IPS-NIHi7 (cell line): ENCODE data around the gene PDE9A.

Experiments
- DNase-seq: peaks from one replicate; pipeline ENCODE4 v3.0.0; 2012; ENCODE audit warnings: mixed read lengths; ENCODE audit errors: extremely low spot score

The PDE9A gene

DNA sequence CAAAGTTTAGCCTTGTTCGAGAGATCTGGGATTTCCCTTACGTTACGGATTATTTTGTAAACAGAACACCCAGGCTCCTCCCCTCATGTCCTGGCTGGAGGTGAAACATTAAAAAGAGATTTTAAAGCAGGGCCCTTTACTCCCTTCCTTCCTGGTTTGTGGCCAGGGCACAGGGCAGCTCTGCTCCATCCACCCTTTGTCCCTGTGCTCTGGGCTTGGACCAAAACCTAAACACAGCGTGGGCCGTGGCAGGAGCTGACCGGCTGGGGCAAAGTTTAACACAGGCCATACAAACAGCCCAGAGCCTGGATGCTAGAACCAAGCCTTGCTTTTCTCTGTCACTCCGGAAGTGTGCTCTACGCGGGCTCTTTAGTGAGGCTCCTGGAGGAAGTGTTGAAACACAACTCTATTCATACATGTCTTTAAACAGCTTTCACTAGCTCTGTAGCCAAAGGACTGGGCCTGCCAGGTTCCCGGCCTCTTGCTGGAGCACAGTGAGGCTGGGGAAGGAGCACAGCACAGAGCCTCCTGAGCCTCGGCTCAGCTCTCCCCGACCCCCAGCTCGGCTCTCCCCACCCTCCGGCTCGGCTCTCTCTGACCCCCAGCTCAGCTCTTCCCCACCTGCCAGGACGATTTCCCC lies 84.7 kb downstream of the PDE9A start:
- DNase-seq: no peak

DNA sequence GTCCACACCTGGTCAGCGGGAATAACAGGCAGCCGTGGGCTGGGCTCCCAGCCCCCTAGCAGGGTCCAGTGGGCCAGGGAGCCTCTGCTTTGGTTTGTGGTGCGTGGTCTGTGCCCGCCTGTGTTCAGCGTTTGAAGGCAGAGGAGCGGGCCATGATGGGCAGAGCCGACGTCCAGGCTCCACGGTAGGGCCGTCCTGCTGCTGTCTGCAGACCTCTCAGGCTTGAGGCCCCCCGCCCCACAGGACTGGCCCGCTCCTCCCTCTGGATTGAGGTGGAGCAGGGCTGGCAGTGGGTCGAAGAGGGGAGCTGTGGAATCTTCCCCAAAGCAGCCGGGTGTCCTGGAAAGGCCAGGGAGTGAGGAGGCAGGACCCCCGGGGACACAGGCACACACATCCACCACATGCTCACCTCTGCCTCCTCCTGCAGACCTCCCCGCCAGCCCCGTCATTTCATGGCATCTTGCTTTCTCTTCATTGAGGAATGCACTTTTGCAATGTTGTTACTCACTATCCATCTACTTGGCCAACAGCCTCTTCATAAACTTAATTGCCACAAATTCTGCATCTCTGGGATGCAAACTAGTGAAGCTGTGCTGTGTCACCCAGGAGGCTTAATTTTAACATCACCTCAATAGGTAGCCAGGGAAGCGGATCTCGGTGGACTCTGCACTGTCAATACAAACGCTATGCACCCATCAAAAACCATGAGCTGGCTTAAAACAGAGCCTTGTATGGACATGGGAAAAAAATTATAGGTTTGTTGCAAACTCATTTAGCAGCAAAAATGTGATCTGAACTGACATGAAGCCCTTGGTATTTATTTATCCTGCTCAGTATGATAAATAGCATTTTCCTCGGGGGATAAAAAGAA lies 85.9 kb downstream of the PDE9A start:
- no peak for DNase-seq

DNA sequence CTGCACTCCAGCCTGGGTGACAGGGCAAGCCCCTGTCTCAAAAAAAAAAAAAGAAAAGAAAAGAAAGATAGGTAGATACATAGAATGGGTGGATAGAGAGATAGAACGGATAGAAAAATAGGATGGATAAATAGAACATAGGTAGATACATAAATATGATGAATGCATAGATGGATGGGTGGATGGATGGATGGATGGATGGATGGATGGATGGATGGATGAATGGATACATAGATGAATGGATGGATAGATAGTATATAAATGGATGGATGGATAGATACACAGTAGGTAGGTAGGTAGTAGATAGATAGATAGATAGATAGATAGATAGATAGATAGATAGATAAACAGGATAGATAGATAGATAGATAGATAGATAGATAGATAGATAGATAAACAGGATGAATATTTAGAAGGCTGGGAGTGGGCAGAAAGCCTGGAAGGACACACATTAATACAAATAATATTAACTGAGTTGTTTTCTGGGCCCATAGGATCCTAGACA lies 87.0 kb downstream of the PDE9A start:
- DNase-seq: no peak

DNA sequence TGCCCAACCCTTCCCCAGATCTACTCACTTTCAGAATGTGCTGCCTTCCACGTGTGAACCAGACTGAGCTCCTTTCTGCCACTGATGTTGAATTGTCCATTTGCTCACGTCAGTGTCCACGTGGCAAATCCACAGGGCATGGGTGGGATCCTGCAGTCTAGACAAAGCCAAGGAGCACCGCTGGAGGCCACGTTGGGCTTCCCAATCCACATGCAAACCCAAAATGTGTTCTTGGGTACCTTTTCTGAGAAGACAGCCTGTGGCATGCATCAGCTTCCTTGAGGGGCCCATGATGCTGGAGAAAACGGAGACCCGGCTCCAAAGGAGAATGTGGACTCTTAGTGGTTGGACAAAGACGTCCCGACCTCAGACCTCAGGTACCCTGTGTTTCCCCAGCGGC lies 87.6 kb downstream of the PDE9A start:
- DNase-seq: no peak

DNA sequence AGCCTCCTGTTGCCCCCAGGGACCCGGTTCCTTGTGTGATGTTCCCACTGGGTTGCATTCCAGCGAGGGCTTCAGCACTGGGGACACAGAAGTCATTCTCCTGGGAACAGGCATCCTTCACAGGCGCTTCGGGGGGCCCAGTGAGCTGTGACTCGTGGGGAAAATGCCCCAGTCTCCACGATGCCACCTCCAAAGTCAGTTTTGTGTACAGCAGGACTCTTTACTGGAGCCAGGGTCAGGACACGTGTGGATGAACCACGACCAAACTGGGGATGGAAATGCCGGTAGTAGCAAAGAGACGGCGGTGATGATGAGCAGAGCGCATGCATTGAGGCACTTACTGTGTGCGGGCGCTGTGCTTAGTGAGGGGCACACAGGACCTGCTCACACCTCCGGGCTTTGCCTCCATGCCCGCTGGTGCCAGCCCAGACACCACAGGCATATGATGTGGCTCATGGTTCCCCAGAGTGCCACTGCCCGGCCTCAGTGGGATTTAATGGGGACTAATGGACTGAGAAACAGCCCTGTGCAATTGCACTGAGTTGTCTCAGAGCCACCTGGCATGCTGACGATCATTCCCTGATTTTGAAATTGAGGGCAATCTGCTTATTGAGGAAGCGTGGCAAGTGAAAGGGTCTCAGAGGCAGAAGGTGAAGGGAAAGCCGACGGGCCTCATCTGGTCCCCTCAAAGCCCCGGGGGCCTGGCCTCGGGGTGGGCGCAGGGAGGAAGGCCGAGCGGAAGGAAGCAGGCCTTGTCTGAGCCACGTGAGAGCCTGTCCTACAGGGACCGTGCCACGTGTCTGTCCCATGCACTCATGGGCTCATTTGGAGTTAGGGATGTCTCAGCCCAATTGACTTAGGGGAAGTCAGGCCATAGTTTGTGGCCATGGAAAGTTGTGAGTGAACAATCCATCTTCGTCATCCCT lies 91.4 kb downstream of the PDE9A start:
- no peak for DNase-seq

DNA sequence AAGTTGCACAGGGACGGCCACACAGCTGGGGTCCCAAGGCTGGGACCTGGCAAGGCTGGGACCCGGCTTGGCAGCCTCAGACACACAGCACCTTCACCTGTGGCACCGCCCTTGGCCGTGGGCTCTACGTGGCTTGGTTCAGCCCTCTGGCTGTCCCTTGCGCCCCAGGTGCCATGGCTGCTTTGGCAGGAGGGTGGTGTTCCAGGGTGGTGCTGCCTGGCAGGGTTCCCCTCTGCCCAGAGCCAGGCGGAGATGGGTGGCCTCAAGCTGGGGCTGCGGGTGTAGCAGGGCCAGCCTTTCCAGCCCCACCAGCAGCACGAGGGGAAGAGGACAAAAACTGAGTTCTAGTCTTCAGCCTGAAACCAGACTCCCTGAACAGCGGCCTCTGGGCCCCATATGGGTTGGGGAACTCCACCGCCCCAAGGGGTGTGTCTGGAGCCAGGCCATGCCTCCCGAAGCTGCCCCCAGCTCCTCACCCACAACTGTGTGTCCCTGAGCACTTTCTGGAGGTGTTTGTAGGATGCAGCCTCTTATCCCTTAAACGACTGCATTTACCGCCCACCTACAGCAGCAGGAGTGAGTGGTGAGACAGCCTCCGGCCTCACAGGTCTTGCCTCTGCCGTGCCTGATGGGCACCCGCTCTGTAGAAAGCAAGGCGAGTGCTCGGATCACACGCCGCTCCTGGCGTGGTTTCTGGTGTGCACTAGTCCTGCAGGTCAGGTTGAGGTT lies 92.3 kb downstream of the PDE9A start:
- no peak for DNase-seq

DNA sequence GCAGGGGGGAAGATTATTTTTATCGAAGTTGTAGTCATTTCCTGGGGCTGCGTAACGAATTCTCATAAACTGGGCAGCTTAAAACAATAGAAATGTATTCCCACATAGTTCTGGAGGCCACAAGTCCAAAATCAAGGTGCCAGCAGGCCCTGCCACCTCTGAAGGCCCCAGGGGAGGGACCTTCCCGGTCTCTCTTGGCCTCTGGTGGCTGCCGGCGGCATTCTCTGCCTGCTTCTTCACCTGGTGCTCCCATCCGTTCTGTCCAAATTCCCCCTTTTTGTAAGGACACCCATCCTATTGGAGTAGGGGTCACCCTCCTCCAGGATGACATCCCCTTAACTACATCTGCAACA lies 92.8 kb downstream of the PDE9A start:
- DNase-seq: no peak

DNA sequence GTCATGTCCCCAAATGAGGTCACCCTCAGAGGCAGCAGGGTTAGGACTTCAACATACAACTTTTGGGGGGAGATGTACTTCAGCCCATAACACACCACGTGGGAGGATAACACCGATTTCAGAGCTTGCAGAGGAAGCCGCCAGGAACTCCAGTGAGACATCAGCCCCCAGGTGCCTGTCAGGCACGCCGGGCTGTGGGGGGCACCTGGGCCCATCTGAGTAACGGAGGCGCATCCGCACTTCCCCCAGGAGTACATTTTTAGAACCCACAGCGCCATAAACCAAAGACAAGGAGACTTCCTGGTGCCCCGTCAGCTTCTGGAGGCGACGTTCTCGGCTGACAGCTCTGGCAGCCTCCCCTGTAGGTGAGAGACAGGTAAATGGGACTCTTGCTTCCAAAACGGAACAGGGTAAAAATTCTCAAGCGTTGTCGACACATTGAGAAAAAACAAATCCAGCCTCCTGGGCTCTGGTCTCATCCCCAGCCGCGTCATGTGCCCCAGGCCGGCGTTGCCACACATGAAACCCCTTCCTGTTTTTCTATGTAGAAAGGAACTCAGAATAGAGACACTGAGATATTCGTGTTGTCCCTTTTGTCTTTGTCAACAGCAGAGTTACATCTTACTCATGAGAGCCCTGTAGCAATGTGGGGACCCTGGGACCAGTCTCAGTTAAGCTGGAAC lies 93.3 kb downstream of the PDE9A start:
- no peak for DNase-seq

DNA sequence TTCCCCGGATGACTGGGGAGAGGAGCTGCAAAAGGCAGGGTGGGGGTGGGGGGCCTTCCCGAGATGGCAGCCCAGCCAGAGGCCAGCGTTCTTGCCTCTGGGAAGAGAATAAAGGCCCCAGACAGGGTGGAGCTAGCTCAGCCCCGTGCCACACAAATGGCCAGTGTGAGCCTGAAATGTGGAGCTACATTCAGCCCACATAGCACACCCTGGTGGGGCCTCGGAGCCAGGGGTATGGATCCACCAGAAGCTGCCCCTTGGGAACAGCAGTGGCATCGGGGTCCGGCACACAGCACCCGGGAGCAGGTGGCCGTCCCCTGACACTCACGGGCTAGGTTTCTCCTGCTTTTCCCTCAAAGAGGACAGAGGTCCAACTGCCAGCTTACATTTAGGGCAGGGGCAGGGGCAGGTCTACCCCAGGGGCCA lies 93.9 kb downstream of the PDE9A start:
- DNase-seq: no peak

DNA sequence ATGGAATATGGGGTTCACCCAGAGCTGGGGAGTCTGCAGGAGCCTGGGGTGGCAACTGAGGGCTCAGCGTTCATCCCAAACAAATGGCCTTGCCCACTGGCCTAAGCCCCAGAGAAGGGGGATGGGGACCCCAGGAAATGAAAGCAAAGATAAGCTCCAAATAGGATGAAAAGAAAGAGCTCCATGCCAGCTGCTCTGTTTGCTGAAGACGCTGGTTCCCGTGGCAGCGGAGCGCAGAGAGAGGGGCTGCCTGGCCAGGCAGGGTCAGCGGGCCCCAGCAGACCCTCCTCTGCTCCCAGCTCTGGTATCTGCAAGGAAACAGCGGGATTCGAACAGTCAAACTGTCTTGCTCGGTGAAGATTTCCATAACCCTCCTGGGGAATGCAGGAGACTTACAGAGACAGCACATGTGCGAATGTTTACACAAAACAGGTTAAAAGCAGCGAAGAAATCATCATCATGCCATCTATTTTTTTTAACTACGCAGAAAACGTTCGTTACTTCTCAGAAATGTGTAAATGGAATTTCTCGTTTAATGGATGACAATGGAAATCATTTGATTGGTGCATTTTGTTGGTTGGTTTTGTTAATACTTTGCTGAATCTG lies 94.4 kb downstream of the PDE9A start:
- DNase-seq: no peak

DNA sequence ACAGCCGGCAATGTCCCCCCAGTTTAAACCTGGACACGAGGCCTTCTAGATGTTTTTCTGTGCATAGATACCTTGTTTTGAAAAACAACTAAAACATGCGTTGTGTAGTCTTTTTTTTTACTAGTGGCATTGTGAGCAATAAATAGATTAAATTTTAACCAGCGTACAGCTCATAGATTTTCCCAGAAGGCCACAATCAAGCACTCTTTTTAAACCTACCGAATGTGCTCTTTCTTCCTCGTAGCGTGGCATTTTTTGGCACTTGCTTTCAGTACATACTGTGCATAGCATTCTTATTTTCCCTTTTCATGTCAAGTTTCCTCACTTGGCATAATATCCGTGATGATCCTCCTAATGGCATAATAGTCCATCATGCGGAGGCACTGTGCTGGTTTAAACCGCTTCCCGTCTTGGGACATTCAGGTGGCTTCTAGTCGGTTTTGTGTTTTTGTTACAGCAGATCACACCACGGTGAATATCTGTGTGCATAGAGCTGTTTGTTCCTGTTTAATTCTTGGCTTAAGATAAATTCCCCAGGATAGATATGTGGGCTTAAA lies 95.3 kb downstream of the PDE9A start:
- no peak for DNase-seq

DNA sequence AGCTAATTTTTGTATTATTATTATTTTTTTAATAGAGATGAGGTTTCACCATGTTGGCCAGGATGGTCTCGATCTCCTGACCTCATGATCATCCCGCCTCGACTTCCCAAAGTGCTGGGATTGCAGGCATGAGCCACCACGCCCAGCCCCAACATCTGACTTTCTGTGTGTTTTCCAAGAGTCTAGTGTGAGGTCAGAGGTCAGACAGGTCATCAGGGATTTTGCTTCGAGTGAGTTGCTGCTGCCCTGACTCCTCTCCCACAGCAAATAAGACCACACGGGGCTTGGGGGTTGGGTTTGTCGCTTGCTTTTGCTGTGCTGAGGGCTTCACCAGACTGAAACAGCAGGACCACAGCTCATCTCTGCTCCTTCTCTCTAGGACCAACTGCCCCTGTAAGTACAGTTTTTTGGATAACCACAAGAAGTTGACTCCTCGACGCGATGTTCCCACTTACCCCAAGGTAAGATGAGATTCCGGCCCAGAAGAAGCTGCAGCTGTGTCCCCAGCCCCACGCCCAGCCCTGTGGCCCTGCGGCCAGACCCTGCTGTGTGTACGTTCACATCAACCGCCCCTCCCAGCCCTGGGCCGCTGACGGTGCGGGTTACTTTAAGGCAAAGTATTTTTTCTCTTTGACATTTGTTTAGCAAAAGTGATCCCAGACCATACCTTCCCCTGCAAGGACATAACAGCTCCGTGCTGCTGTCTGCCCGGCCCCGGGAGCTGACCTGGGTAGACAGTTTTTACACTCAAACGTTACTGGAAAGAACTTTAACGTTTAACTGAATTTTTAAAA lies 97.5 kb downstream of the PDE9A start:
- no peak for DNase-seq

DNA sequence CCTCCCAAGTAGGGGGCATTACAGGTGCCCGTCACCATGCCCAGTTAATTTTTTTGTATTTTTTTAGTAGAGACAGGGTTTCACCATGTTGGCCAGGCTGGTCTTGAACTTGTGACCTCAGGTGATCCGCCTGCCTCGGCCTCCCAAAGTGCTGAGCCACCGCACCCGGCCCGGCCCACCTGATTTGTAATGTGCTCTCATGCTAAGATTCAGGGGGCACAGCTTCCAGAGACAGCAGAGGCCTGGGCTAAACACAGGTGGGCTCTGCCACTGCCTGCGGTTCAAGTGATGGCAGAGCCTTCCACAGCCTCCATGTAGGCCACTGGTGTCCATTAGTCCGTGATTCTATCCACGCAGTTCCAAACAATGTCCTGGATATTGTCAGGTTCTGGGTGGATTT lies 98.4 kb downstream of the PDE9A start:
- no peak for DNase-seq

DNA sequence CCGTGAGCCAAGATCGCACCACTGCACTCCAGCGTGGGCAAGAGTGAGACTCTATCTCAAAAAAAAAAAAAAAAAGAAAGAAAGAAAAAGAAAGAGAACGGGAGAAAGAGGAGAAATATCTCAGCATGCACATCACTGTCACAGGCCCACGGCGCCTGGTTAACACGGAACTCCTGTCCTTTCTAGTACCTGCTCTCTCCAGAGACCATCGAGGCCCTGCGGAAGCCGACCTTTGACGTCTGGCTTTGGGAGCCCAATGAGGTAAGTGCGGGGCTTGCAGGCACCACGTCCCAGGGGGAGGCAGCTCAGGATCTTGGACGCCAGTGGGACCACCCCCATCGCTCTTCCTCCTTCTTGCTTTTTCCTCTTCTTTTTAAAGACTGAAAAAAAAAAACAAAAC lies 100.4 kb downstream of the PDE9A start:
- no peak for DNase-seq

DNA sequence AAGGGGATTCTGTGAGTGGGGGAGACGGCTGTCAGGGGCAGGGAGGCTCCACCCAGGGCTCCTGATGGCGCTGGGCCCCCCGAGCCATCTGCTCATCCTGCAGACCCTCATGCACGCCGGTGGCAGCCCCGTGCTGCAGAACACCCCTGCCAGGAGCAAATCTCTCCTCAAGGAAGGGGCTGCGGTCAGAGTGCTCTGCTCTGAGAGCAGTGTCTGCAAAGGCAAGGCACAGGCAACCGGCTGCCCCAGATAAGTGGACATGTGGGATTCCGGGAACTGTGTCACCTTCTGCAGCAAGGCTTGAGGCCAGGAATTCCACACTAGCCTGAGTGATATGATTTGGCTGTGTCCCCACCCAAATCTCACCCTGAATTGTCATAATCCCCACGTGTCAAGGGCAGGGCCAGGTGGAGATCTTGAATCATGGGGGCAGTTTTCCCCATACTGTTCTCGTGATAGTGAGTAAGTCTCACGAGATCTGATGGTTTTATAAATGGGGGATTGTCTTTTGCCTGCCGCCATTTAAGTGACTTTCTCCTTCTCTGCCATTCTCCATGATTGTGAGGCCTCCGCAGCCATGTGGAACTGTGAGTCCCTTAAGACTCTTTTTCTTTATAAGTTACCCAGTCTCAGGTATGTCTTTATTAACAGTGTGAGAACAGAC lies 101.0 kb downstream of the PDE9A start:
- no peak for DNase-seq

DNA sequence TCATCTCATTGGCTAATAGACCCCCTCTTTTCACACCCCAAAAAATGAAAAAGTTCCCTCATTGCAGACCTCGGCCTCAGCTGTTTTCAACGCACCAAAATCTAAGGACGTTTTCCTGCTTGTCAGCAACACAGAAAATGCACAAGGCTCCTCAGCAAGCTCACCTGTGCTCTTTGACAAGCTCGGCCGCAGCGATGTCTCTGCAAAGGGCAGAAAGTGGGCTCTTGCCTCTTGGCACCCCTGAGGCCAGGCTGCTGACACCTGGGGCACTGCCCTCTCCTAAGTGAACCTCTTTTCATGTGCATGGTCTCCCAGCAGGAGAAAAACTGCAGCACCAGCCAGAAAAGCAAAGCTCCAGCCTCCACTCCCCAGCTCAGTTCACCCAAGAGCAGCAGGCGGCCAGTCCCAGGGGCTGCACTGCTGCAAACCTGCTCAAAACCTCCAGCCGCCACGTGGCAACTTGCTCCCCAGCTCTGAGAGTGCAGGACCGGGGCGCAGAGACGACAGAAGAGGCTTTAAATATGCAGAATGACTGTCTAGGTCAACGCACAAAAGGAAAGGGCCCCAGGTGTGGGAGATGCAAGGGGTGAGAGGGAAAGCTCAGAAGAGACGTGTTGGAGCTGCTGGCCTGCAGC lies 101.7 kb downstream of the PDE9A start:
- DNase-seq: no peak

DNA sequence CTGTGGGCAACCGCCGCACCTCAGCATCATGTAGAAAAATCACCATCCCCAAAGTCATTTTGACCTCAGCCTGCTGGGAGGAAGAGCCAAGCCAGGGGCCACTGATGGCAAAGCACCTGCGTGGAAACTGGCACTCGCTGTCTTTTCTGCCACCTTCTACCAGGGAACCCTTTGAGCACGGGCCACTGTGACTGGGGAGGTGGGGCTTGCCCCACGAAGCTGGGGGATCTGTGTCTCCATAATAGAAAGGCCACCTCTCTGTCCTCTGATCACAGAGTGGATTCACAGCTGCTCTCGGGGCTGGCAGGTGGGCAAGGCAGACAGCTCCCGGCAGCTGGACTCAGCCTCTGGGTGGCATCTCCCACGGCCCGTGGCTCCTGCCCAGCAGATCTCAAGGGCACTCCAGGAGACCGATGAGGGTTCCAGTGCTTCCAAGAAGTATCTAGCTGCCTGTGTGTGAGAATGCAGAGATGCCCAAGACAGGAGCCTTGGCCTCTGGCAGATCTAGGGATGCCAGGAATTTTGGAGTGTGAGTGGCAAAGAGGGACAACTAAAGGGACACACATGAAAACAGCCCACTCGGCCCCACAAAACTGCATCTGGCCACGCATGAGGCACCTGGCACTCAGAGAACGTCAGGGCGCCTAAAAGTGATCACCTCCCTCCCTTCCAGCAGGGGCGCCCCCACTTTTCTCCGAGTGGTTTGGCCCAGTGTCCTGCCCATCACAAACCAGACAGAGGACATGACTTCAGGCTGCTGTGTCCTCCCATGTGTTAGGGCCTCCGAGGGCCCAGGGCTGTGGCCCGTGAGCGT lies 102.6 kb downstream of the PDE9A start:
- no peak for DNase-seq
